HEK293 (cell line): ENCODE results near the gene SCN8A.

ENCODE experiments used
- KLF1 ChIP-seq: fragments of 450-650 bp; formaldehyde crosslinking; IDR thresholded peaks from 2 replicates; pipeline ENCODE4 v1.5.1; 2016; ENCODE audit warnings: missing biosample characterization, missing genetic modification characterization
- KLF10 ChIP-seq: fragments of 450-650 bp; IDR thresholded peaks from 2 replicates; pipeline ENCODE4 v1.5.1; 2018; ENCODE audit warnings: missing biosample characterization, mild to moderate bottlenecking, missing genetic modification characterization
- TCF7L2 ChIP-seq: IDR thresholded peaks from 2 replicates; pipeline ENCODE4 v1.6.1; 2011; ENCODE audit warnings: low read depth, mild to moderate bottlenecking, inconsistent platforms, low read length, moderate library complexity, borderline replicate concordance
- YY1 ChIP-seq: fragments of 450-650 bp; formaldehyde crosslinking; IDR thresholded peaks from 2 replicates; pipeline ENCODE4 v1.5.1; 2018; ENCODE audit warnings: missing biosample characterization, missing genetic modification characterization
- ZNF114 ChIP-seq: fragments of 450-650 bp; formaldehyde crosslinking; IDR thresholded peaks from 2 replicates; pipeline ENCODE4 v1.5.0; 2017; ENCODE audit warnings: missing biosample characterization, missing genetic modification characterization
- ZNF19 ChIP-seq: fragments of 450-650 bp; formaldehyde crosslinking; IDR thresholded peaks from 2 replicates; pipeline ENCODE4; 2016; ENCODE audit warnings: missing biosample characterization, missing genetic modification characterization, low read depth
- ZNF239 ChIP-seq: fragments of 450-650 bp; formaldehyde crosslinking; IDR thresholded peaks from 2 replicates; pipeline ENCODE4 v1.5.1; 2016; ENCODE audit warnings: missing biosample characterization, missing genetic modification characterization
- ZNF501 ChIP-seq: fragments of 450-650 bp; formaldehyde crosslinking; IDR thresholded peaks from 2 replicates; pipeline ENCODE4 v1.5.1; 2016; ENCODE audit warnings: missing biosample characterization, missing genetic modification characterization
- ZNF792 ChIP-seq: fragments of 450-650 bp; formaldehyde crosslinking; IDR thresholded peaks from 2 replicates; pipeline ENCODE4 v1.5.1; 2016; ENCODE audit warnings: missing biosample characterization, missing genetic modification characterization
- TF ChIP-seq, protein P1 (sequence below): fragments of 450-650 bp; formaldehyde crosslinking; IDR thresholded peaks from 2 replicates; pipeline ENCODE4 v1.5.1; 2017; ENCODE audit warnings: missing biosample characterization, missing genetic modification characterization
- TF ChIP-seq, protein P2 (sequence below): fragments of 450-650 bp; formaldehyde crosslinking; IDR thresholded peaks from 2 replicates; pipeline ENCODE4 v1.5.1; 2016; ENCODE audit warnings: missing biosample characterization, missing genetic modification characterization
- TF ChIP-seq, protein P3 (sequence below): fragments of 450-650 bp; formaldehyde crosslinking; IDR thresholded peaks from 2 replicates; pipeline ENCODE4 v1.5.1; 2016; ENCODE audit warnings: missing biosample characterization, missing genetic modification characterization
- TF ChIP-seq, protein P4 (sequence below): fragments of 450-650 bp; formaldehyde crosslinking; conservative IDR thresholded peaks from 2 replicates; pipeline ENCODE4 v1.5.1; 2016; ENCODE audit warnings: low read depth, missing biosample characterization, missing genetic modification characterization
- TF ChIP-seq, protein P5 (sequence below): fragments of 450-650 bp; formaldehyde crosslinking; IDR thresholded peaks from 2 replicates; pipeline ENCODE4 v1.5.1; 2016; ENCODE audit warnings: missing biosample characterization, missing genetic modification characterization

DNA sequence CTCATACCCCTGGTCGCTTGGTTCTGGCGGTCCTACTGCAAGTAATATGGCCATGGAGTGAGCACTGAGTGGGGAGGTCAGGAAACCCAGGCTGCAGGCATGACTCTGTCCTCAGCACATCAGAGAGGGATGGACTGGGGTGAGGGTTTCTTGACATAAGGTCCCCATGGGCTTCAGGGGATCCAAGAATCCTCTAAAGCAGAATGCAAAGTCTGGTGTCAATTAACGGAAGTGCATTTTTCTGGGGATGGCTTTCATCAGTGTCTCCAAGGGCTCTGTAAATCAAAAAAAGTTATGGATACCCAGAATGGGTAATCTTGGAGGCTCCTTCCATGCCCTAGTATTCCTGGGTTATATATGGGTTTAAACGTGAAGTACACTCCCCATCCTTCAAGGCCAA lies 253.8 kb downstream of the SCN8A start:
- TF ChIP-seq, protein P1, sequence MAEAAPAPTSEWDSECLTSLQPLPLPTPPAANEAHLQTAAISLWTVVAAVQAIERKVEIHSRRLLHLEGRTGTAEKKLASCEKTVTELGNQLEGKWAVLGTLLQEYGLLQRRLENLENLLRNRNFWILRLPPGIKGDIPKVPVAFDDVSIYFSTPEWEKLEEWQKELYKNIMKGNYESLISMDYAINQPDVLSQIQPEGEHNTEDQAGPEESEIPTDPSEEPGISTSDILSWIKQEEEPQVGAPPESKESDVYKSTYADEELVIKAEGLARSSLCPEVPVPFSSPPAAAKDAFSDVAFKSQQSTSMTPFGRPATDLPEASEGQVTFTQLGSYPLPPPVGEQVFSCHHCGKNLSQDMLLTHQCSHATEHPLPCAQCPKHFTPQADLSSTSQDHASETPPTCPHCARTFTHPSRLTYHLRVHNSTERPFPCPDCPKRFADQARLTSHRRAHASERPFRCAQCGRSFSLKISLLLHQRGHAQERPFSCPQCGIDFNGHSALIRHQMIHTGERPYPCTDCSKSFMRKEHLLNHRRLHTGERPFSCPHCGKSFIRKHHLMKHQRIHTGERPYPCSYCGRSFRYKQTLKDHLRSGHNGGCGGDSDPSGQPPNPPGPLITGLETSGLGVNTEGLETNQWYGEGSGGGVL (tag by site-specific recombination), result no peak
- TF ChIP-seq KLF1 (tag by site-specific recombination) (no peak), ZNF19 (no peak), YY1 (no peak), TCF7L2 (no peak), ZNF501 (tag by site-specific recombination) (no peak), ZNF239 (no peak), ZNF792 (tag by site-specific recombination) (no peak), ZNF114 (tag by site-specific recombination) (no peak), KLF10 (tag by site-specific recombination) (no peak)
- TF ChIP-seq, protein P2, sequence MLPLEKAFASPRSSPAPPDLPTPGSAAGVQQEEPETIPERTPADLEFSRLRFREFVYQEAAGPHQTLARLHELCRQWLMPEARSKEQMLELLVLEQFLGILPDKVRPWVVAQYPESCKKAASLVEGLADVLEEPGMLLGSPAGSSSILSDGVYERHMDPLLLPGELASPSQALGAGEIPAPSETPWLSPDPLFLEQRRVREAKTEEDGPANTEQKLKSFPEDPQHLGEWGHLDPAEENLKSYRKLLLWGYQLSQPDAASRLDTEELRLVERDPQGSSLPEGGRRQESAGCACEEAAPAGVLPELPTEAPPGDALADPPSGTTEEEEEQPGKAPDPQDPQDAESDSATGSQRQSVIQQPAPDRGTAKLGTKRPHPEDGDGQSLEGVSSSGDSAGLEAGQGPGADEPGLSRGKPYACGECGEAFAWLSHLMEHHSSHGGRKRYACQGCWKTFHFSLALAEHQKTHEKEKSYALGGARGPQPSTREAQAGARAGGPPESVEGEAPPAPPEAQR (tag by site-specific recombination), result no peak
- TF ChIP-seq, protein P3, sequence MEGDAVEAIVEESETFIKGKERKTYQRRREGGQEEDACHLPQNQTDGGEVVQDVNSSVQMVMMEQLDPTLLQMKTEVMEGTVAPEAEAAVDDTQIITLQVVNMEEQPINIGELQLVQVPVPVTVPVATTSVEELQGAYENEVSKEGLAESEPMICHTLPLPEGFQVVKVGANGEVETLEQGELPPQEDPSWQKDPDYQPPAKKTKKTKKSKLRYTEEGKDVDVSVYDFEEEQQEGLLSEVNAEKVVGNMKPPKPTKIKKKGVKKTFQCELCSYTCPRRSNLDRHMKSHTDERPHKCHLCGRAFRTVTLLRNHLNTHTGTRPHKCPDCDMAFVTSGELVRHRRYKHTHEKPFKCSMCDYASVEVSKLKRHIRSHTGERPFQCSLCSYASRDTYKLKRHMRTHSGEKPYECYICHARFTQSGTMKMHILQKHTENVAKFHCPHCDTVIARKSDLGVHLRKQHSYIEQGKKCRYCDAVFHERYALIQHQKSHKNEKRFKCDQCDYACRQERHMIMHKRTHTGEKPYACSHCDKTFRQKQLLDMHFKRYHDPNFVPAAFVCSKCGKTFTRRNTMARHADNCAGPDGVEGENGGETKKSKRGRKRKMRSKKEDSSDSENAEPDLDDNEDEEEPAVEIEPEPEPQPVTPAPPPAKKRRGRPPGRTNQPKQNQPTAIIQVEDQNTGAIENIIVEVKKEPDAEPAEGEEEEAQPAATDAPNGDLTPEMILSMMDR (tag by site-specific recombination), result no peak
- TF ChIP-seq, protein P4, sequence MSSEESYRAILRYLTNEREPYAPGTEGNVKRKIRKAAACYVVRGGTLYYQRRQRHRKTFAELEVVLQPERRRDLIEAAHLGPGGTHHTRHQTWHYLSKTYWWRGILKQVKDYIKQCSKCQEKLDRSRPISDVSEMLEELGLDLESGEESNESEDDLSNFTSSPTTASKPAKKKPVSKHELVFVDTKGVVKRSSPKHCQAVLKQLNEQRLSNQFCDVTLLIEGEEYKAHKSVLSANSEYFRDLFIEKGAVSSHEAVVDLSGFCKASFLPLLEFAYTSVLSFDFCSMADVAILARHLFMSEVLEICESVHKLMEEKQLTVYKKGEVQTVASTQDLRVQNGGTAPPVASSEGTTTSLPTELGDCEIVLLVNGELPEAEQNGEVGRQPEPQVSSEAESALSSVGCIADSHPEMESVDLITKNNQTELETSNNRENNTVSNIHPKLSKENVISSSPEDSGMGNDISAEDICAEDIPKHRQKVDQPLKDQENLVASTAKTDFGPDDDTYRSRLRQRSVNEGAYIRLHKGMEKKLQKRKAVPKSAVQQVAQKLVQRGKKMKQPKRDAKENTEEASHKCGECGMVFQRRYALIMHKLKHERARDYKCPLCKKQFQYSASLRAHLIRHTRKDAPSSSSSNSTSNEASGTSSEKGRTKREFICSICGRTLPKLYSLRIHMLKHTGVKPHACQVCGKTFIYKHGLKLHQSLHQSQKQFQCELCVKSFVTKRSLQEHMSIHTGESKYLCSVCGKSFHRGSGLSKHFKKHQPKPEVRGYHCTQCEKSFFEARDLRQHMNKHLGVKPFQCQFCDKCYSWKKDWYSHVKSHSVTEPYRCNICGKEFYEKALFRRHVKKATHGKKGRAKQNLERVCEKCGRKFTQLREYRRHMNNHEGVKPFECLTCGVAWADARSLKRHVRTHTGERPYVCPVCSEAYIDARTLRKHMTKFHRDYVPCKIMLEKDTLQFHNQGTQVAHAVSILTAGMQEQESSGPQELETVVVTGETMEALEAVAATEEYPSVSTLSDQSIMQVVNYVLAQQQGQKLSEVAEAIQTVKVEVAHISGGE, result no peak
- TF ChIP-seq, protein P5, sequence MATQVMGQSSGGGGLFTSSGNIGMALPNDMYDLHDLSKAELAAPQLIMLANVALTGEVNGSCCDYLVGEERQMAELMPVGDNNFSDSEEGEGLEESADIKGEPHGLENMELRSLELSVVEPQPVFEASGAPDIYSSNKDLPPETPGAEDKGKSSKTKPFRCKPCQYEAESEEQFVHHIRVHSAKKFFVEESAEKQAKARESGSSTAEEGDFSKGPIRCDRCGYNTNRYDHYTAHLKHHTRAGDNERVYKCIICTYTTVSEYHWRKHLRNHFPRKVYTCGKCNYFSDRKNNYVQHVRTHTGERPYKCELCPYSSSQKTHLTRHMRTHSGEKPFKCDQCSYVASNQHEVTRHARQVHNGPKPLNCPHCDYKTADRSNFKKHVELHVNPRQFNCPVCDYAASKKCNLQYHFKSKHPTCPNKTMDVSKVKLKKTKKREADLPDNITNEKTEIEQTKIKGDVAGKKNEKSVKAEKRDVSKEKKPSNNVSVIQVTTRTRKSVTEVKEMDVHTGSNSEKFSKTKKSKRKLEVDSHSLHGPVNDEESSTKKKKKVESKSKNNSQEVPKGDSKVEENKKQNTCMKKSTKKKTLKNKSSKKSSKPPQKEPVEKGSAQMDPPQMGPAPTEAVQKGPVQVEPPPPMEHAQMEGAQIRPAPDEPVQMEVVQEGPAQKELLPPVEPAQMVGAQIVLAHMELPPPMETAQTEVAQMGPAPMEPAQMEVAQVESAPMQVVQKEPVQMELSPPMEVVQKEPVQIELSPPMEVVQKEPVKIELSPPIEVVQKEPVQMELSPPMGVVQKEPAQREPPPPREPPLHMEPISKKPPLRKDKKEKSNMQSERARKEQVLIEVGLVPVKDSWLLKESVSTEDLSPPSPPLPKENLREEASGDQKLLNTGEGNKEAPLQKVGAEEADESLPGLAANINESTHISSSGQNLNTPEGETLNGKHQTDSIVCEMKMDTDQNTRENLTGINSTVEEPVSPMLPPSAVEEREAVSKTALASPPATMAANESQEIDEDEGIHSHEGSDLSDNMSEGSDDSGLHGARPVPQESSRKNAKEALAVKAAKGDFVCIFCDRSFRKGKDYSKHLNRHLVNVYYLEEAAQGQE, result no peak
